Measurements from ENCODE around the gene SEC16B.

The SEC16B gene

GRCh38 chr1:177909416-177909815 is 60.4 kb downstream of the SEC16B start:
- TF ChIP-seq MAX (IDR thresholded peaks at IDR 0.05) (no peak), TAF1 (IDR thresholded peaks at IDR 0.05; ENCODE audit: low read depth) (no peak), CREB1 (IDR thresholded peaks at IDR 0.05; ENCODE audit: low read depth) (no peak), NFIC (IDR thresholded peaks at IDR 0.05) (no peak), TEAD4 (IDR thresholded peaks at IDR 0.05) (no peak), REST (IDR thresholded peaks at IDR 0.05; ENCODE audit: low read depth) (no peak), RAD21 (IDR thresholded peaks at IDR 0.05; ENCODE audit: low read depth) (no peak), EGR1 (IDR thresholded peaks at IDR 0.05) (no peak), TCF12 (IDR thresholded peaks at IDR 0.05; ENCODE audit: low read depth) (no peak), CEBPB (IDR thresholded peaks at IDR 0.05) (no peak), EP300 (IDR thresholded peaks at IDR 0.05; ENCODE audit: borderline replicate concordance) (no peak), FOXM1 (IDR thresholded peaks at IDR 0.05; ENCODE audit: borderline replicate concordance, low read depth) (no peak), USF1 (IDR thresholded peaks at IDR 0.05) (no peak), YY1 (IDR thresholded peaks at IDR 0.05; ENCODE audit: low read depth) (no peak), ZBTB7A (IDR thresholded peaks at IDR 0.05; ENCODE audit: low read depth) (no peak)

- TF ChIP-seq TEAD4 (IDR thresholded peaks at IDR 0.05) (no peak), EGR1 (IDR thresholded peaks at IDR 0.05) (no peak), CREB1 (IDR thresholded peaks at IDR 0.05; ENCODE audit: low read depth) (no peak), USF1 (IDR thresholded peaks at IDR 0.05) (no peak)
These were observed 62.9 kb downstream of the SEC16B start for GRCh38 chr1:177907000-177907399.

- TF ChIP-seq NFIC (IDR thresholded peaks at IDR 0.05) (no peak), TEAD4 (IDR thresholded peaks at IDR 0.05) (no peak), ZBTB7A (IDR thresholded peaks at IDR 0.05; ENCODE audit: low read depth) (no peak), EGR1 (IDR thresholded peaks at IDR 0.05) (no peak), REST (IDR thresholded peaks at IDR 0.05; ENCODE audit: low read depth) (no peak), MAX (IDR thresholded peaks at IDR 0.05) (no peak), USF1 (IDR thresholded peaks at IDR 0.05) (no peak), TCF12 (IDR thresholded peaks at IDR 0.05; ENCODE audit: low read depth) (no peak), YY1 (IDR thresholded peaks at IDR 0.05; ENCODE audit: low read depth) (no peak), TAF1 (IDR thresholded peaks at IDR 0.05; ENCODE audit: low read depth) (no peak), EP300 (IDR thresholded peaks at IDR 0.05; ENCODE audit: borderline replicate concordance) (no peak), CEBPB (IDR thresholded peaks at IDR 0.05) (no peak), RAD21 (IDR thresholded peaks at IDR 0.05; ENCODE audit: low read depth) (no peak), CREB1 (IDR thresholded peaks at IDR 0.05; ENCODE audit: low read depth) (no peak), FOXM1 (IDR thresholded peaks at IDR 0.05; ENCODE audit: borderline replicate concordance, low read depth) (no peak)
These were observed 64.2 kb downstream of the SEC16B start for GRCh38 chr1:177905686-177906085.

- no peak for TF ChIP-seq REST (IDR thresholded peaks at IDR 0.05; ENCODE audit: low read depth)
- TF ChIP-seq MAX (IDR thresholded peaks at IDR 0.05) = no peak
- no peak for TF ChIP-seq CEBPB (IDR thresholded peaks at IDR 0.05)
- TF ChIP-seq TEAD4 (IDR thresholded peaks at IDR 0.05) = no peak
- no peak for TF ChIP-seq YY1 (IDR thresholded peaks at IDR 0.05; ENCODE audit: low read depth)
- TF ChIP-seq TAF1 (IDR thresholded peaks at IDR 0.05; ENCODE audit: low read depth) = no peak
- TF ChIP-seq EGR1 (IDR thresholded peaks at IDR 0.05) = no peak
- TF ChIP-seq RAD21 (IDR thresholded peaks at IDR 0.05; ENCODE audit: low read depth) = no peak
- TF ChIP-seq ZBTB7A (IDR thresholded peaks at IDR 0.05; ENCODE audit: low read depth) = no peak
- TF ChIP-seq FOXM1 (IDR thresholded peaks at IDR 0.05; ENCODE audit: borderline replicate concordance, low read depth) = no peak
- TF ChIP-seq TCF12 (IDR thresholded peaks at IDR 0.05; ENCODE audit: low read depth) = no peak
These were observed 67.6 kb downstream of the SEC16B start for GRCh38 chr1:177902266-177902665.

All from Ishikawa (cell line).